Measurements from ENCODE around the gene FXR2. TPM values are rescaled to one million over a fixed set of nuclear protein-coding genes. Genes with fewer than 3 reads are reported as not detected.

Gene FXR2
- total RNA-seq, 3 donors from 2014 or later (not counting 1 experiment from before 2014, with no cell fraction given), result 23.7 to 40.2 (median 29.5) TPM

- intact Hi-C loops (cut with micrococcal nuclease), result no loop called here
- no peak overlapping the region for H3K27ac Mint-ChIP-seq
- H3K4me1 ChIP-seq (ENCODE audit: control insufficient read depth, insufficient read depth, low read length), result peaks cover 19% of the 10 kb centered on the region
- H3K36me3 ChIP-seq (ENCODE audit: control insufficient read depth, insufficient read depth, low read length), result no peaks in the 10 kb centered on the region
- H3K9me3 Mint-ChIP-seq, result no peaks in the 10 kb centered on the region
- no peaks in the 10 kb centered on the region for H3K9me3 ChIP-seq (ENCODE audit: control insufficient read depth, insufficient read depth, low read length)
- WGBS (ENCODE audit: insufficient coverage), result 1% methylated on average over 45 of the region's 45 CpGs
- no peak overlapping the region for H3K27ac ChIP-seq (ENCODE audit: low read length)
- peak in 1 of 3 donors; percentile 7 for ATAC-seq
- no peaks in the 10 kb centered on the region for H3K36me3 Mint-ChIP-seq
- peak overlapping the region; percentile 95 for H3K4me3 Mint-ChIP-seq
- DNase-seq, result peak in 1 of 2 donors; percentile 23
- peaks cover 24% of the 10 kb centered on the region for H3K27me3 ChIP-seq (ENCODE audit: control insufficient read depth, insufficient read depth, low read length)
- no peak for TF ChIP-seq CTCF (IDR thresholded peaks at IDR 0.05)
- H3K27me3 Mint-ChIP-seq (ENCODE audit: low read depth in 2 of 2), result peaks cover 28 to 34% of the 10 kb centered on the region in 2 donors
- peaks cover 15 to 17% of the 10 kb centered on the region in 2 donors for H3K4me1 Mint-ChIP-seq
- H3K4me3 ChIP-seq (ENCODE audit: low read length), result peak overlapping the region; percentile 27
Observed at GRCh38 chr17:7651097-7651664, 36.5 kb upstream of the FXR2 start.

- intact Hi-C loops (cut with micrococcal nuclease), result no loop called here
- Histone ChIP-seq H3K27me3 (ENCODE audit: control insufficient read depth, insufficient read depth, low read length) (peaks cover 24% of the 10 kb centered on the region), H3K9me3 (ENCODE audit: control insufficient read depth, insufficient read depth, low read length) (no peaks in the 10 kb centered on the region), H3K4me1 (ENCODE audit: control insufficient read depth, insufficient read depth, low read length) (peaks cover 19% of the 10 kb centered on the region), H3K36me3 (ENCODE audit: control insufficient read depth, insufficient read depth, low read length) (no peaks in the 10 kb centered on the region), H3K27ac (ENCODE audit: low read length) (no peak within 1 kb of the TSS), H3K4me3 (ENCODE audit: low read length) (peak within 1 kb of the TSS; percentile 27)
- no peaks in the 10 kb centered on the region for H3K36me3 Mint-ChIP-seq
- H3K4me1 Mint-ChIP-seq, result peaks cover 15 to 17% of the 10 kb centered on the region in 2 donors
- no peak for TF ChIP-seq CTCF (IDR thresholded peaks at IDR 0.05)
- no peaks in the 10 kb centered on the region for H3K9me3 Mint-ChIP-seq
- peak within 1 kb of the TSS in 1 of 2 donors; percentile 62 for H3K27ac Mint-ChIP-seq
- peaks cover 28 to 36% of the 10 kb centered on the region in 2 donors for H3K27me3 Mint-ChIP-seq (ENCODE audit: low read depth in 2 of 2)
- H3K4me3 Mint-ChIP-seq, result peak within 1 kb of the TSS; percentile 95
- 2% methylated on average over 29 of the region's 34 CpGs for WGBS (ENCODE audit: insufficient coverage)
- DNase-seq (peak; percentile 58 to 87), ATAC-seq (peak; percentile 86 to 93 (median 91))
Observed at GRCh38 chr17:7650509-7651096, 35.9 kb upstream of the FXR2 start, which contains the start of gene ATP1B2. Gene ATP1B2, plus strand, starts transcription at chr17:7650926. Its CDS starts 593 bp downstream, at chr17:7651519.

GRCh38 chr17:7647018-7647417 lies 32.3 kb upstream of the FXR2 start:
- no peak for TF ChIP-seq CTCF (IDR thresholded peaks at IDR 0.05)
- no peak overlapping the region for H3K4me3 ChIP-seq (ENCODE audit: low read length)
- H3K9me3 ChIP-seq (ENCODE audit: control insufficient read depth, insufficient read depth, low read length), result no peaks in the 10 kb centered on the region
- H3K36me3 ChIP-seq (ENCODE audit: control insufficient read depth, insufficient read depth, low read length), result no peaks in the 10 kb centered on the region
- peaks cover 19% of the 10 kb centered on the region for H3K4me1 ChIP-seq (ENCODE audit: control insufficient read depth, insufficient read depth, low read length)
- intact Hi-C loops (cut with micrococcal nuclease), result no loop called here
- ATAC-seq (no peak), DNase-seq (no peak)
- Mint-ChIP-seq H3K4me3 (no peak overlapping the region), H3K4me1 (peaks cover 15 to 17% of the 10 kb centered on the region in 2 donors), H3K27ac (no peak overlapping the region), H3K27me3 (ENCODE audit: low read depth in 2 of 2) (peaks cover 16 to 26% of the 10 kb centered on the region in 2 donors), H3K36me3 (no peaks in the 10 kb centered on the region), H3K9me3 (no peaks in the 10 kb centered on the region)
- WGBS (ENCODE audit: insufficient coverage), result 95% methylated on average over 3 of the region's 4 CpGs
- H3K27me3 ChIP-seq (ENCODE audit: control insufficient read depth, insufficient read depth, low read length), result peaks cover 18% of the 10 kb centered on the region
- H3K27ac ChIP-seq (ENCODE audit: low read length), result no peak overlapping the region
